ENCODE measurements around the gene CASP6.
"Not testable (repeated sequence)": the region's sequence is repeated elsewhere in the genome, so short reads cannot be mapped to it uniquely, and the experiment has no call there.

Gene CASP6

GRCh38 chr4:109719604-109720003 is 16.4 kb upstream of the CASP6 start:
- no peak for DNase-seq (ENCODE audit: low spot score)

DNA sequence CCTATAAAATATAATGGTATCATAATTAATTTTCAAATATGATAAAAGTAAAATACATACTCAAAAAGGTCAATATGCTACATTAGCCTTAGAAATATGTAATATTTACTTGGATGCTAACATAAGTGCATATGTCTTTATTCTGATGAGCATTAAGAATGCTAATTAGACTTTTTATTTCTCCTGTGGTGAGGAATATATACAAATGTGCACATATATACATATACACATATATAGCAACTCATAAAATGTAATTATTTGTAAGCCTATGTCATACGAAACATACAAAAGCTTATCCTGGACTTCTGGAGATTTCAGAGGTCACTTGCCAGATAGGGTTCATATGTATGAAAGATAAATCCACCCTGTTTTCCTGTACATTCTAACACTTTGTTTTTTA is 15.5 kb upstream of the CASP6 start:
- no peak for DNase-seq (ENCODE audit: low spot score)

DNA sequence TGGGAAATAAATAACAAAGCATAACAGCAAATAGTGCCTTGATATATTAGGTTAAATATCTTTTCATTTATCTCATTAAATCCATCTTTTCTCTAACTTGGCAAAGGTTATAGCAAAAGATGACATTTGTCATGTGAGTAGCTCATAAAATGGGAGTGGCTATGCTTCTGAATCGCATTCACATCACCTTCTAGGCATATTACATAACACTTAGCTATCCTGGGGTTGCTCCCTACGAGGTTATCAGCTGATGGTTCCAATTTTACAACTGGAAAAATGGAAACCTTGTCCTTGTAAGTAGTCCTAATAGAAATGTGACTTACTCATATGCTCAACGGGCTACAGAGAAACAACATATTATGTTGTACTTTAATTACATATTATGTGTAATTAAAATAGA is 10.3 kb upstream of the CASP6 start:
- DNase-seq (ENCODE audit: low spot score) = no peak

GRCh38 chr4:109708990-109709389 is 5.7 kb upstream of the CASP6 start:
- DNase-seq (ENCODE audit: low spot score) = no peak

DNA sequence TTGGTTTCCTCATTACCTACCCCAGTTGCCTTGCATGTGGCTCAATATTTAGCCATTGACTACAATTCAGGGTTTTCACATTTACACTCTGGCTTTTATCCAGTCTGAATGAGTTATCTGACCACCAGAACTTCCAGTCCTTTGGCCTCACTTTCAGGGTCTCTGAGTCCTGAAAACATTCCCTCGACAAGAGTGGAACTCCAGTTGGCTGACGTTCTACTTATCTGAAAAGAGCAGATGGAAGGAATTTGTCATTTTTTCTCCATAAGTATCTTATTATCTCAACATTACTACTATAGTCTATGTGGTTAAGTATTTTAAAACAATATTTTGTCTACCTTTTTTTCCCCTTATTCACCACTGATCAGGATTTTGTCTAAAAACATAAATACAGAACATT is 5.2 kb upstream of the CASP6 start:
- DNase-seq (ENCODE audit: low spot score) = no peak

DNA sequence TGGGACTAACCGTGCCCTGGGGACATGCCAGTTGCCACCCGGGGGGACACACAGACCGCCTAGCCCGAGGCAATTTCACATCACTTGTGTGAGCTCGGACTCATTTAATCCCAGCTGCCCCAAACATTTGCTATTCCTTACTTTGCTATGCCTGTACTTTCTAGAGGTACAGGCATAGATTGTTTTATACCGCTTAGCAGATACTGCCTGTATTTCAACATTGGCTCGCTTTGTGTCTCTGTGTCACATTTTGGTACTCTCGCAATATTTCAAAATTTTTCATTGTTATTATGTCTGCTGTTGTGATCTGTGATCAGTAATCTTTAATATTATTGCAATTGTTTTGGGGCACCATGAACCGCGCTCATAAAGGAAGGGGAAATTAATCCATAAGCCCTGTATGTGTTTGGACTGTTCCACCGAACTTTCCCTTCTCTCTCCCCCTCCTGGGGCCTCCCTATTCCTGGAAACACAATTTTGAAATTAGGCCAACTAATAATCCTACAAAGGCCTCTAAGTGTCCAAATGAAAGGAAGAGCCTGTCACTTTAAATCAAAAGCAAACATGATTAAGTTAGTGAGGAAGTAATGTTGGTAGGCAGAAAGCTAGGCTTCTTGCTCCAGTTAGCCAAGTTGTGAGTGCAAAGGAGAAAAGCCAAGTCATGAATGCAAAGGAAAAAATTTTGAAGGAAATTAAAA is 568 bp upstream of the CASP6 start:
- no peak for DNase-seq (ENCODE audit: low spot score)

- DNase-seq (ENCODE audit: low spot score) = no peak
These were observed 1.5 kb downstream of the CASP6 start for GRCh38 chr4:109701566-109702410.

- DNase-seq (ENCODE audit: low spot score) = no peak
These were observed 3.6 kb downstream of the CASP6 start for GRCh38 chr4:109699553-109700225.

DNA sequence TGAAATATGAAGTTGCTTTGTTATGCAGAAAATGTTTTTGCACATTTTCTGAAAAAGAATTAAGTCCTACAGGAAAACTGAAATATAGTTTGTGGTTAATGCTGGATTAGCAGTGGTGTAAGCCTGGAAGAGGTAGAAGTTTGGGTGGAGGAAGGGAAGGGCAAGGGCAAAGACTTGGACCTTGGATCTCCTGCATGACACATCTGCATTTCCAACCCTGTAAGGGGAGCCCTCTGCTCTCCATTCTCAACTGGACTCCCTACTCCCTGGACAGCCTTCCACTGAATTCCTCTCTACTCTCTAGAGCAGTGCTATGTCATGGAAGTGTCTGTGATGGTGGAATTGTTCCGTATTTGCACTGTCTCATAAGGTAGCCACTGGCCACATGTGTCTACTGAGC is 4.6 kb downstream of the CASP6 start:
- DNase-seq (ENCODE audit: low spot score) = no peak

GRCh38 chr4:109691411-109691920 is 11.8 kb downstream of the CASP6 start:
- no peak for DNase-seq (ENCODE audit: low spot score)

GRCh38 chr4:109690690-109691410 is 12.4 kb downstream of the CASP6 start:
- DNase-seq (ENCODE audit: low spot score) = no peak

DNA sequence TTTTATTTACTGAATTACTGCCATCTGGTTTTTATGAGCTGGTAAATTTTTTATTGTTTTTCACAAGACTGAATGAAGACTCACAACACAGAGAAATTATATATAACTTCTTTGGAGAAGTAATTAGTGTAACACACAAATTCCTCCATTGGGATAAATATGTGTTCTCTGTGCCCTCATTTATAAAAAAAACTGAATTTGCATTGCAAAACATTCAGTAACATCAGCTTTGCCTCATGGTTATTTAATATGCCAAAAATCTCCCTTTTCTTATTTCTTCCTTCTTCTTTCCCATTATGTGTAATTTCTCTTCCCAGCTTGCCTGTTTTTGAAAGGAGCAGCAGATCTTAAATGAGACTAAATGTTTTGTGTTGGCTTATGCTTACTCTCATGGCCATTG is 18.5 kb downstream of the CASP6 start:
- no peak for DNase-seq (ENCODE audit: low spot score)

DNA sequence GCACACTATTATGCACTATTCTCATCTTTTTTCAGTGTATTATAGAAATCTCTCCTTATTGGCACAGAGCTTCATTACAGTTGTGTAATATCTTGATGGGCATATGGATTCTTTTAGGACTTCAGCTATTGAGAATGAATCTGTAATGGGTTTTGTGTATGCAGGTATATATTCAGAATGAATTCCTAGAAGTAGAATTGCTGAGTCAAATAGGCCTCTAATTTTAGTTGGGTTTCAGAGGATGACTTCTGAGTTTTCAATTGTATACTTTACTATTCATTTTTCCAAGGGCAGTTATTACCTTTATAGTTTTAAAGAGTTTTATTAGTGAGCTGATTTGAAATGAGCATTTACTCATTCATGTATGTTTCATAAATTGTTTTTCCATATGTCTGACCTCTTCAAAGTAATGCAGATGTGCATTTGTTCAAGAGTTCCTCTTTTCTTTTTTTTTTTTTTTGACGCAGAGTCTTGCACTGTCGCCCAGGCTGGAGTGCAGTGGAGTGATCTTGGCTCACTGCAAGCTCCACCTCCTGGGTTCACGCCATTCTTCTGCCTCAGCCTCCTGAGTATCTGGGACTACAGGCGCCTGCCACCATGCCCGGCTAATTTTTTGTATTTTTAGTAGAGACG is 19.5 kb downstream of the CASP6 start:
- no peak for DNase-seq (ENCODE audit: low spot score)

DNA sequence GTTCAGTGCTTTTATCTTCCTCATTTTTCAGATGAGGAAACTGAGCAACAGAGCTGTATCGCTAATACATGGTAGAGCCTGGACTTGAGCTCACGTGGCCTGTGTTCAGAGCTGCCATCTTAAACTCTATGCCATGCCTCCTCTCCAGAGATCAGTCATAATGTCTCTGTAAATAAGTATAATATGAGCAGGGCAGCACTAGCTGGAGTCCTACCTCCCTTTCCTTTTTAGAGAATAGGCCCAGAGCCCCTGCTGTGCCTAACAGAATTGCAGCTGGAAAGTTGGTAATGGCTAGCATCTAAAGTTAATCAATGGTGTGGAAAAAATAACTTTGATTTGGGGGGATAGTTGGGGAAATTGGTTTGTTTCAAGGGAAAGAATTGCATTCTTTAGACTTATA is 20.4 kb downstream of the CASP6 start:
- DNase-seq (ENCODE audit: low spot score) = no peak

DNA sequence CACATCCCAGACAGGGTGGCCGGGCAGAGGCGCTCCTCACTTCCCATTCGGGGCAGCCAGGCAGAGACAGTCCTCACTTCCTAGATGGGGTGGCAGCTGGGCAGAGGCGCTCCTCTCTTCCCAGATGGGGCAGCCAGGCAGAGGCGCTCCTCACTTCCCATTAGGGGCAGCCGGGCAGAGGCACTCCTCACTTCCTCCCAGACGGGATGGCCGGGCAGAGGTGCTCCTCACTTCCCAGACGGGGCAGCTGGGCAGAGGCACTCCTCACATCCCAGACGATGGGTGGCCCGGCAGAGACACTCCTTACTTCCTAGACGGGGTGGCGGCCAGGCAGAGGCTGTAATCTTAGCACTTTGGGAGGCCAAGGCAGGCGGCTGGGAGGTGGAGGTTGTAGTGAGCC is 24.3 kb downstream of the CASP6 start:
- not testable (repeated sequence) for DNase-seq (ENCODE audit: low spot score)

GRCh38 chr4:109678472-109678871 is 24.8 kb downstream of the CASP6 start:
- not testable (repeated sequence) for DNase-seq (ENCODE audit: low spot score)

DNA sequence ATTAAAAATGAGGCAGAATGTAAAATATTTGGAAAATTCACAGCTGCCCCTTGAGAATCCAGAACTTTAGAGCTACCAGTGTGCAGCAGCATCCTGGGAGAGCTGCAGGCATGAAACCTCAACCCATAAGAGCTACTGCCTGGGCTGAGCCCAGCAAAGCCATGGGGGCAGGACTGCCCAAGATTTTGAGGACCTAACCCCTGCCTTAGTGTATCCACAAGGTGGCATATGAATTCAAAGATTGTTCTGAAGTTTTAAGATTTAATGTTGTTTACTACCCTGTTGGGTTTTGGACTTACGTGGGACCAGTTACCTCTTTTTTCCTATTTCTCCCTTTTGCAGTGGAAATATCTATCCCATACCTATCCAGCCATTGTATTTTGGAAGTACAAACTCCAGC is 26.4 kb downstream of the CASP6 start:
- DNase-seq (ENCODE audit: low spot score) = no peak

DNA sequence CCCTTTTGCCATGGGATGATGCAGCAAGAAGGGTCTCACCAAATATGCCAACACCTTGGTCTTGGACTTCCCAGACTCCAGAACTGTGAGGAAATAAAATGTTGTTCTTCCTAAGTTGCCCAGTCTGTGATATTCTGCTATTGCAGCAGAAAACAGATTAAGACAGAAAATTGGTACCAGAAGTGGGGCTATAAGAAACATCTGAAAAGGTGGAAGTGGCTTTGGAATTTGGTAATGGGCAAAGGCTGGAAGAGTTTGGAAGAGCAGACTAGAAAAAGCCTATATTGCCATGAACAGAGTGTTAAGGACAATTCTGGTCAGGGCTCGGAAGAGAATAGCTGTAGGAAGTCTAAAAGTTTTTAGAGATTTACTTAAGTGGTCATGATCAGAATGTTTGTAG is 27.4 kb downstream of the CASP6 start:
- DNase-seq (ENCODE audit: low spot score) = no peak

GRCh38 chr4:109675181-109675580 is 28.1 kb downstream of the CASP6 start:
- no peak for DNase-seq (ENCODE audit: low spot score)

DNA sequence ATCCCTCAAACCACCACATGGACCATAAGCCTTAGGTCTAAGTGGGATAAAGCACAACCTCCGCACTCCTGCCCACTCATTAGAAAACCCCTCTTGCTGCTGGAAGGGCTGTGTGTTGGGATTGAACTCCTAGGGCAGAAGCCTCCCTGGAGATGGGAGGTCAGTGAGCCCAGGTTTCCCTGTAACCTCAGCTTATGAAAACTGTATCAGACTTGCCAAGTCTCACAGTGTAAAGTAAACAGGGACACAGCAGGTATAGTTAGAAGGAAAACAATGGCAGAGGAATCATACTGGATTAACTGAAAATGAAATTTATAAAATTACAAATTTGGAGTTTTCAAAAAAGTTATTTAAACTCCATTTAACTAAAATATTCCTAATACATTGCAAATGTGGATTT is 29.9 kb downstream of the CASP6 start:
- no peak for DNase-seq (ENCODE audit: low spot score)

DNA sequence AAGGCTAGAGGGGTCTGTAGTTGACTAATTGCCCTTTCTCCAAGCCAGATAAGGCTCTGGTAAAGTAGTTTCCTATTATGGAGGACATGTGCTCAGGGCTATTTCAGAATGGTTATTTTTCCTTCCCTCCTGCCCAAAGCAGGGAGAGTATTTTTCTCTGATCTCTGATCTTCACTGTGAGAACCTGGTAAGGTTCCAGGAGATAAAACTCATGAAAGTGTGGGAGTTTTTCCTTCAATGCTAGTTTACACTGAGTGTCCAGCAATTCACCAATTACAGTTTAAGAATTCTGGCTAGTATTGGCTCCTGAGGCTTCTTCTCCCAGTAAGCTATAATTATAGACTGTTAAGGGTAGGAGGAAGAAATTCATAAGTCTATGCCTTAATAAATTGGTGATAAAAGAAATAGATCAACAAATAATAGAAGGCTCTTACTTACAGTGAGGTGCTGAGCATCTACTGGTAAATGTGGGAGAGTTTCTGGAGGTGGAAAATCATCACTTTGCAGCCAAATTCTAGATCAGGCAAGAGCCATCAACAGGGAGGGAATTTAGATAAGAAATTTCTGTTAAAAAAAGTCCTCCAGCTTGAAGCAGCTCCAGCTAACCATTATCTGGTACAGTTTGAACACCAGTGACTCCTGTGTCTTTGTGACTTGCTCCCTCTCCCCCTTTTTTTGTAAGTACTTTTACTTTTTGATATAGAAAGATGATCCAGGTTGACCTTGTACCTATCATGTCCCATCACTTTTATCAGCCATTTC is 30.9 kb downstream of the CASP6 start:
- DNase-seq (ENCODE audit: low spot score) = no peak
